CD4-positive, alpha-beta T cell treated with Interleukin-17A for 1 hour (primary cell): ENCODE results near the gene ITIH6.

Source experiments
- DNase-seq: peaks from one replicate; pipeline ENCODE4 v3.0.0-alpha.2; 2020

Gene ITIH6

DNA sequence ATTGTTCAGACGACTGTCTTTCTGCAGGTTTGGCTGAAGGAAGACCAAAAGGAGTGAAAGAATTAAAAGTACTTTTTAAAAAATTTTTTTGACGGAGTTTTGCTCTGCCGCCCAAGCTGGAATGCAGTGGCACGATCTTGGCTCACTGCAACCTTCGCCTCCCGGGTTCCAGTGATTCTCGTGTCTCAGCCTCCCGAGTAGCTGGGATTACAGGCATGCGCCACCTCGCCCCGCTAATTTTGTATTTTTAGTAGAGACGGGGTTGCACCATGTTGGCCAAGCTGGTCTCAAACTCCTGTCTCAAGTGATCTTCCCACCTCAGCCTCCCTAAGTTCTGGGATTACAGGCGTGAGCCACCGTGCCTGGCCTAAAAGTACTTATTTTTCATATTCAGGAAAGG lies 86.3 kb downstream of the ITIH6 start:
- DNase-seq, result no peak

DNA sequence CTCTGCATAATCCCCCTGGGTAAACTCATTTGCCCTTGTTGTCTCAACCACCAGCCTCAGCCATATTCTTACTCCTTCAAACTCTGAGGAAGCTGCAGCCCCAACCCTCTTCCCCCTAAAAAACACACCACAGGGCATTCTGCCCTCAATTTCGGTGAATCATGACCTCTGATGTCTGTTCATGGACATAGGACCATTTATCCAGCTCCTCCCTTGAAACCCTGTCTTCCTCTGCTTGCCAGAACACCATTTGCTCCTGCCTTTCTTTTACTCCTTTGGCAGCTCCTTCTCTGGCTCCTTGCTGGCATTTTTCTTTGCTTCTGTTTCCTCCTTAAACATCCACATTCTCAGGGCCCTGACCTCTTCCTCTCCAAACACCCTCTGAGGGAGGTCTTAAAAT lies 87.1 kb downstream of the ITIH6 start:
- no peak for DNase-seq

DNA sequence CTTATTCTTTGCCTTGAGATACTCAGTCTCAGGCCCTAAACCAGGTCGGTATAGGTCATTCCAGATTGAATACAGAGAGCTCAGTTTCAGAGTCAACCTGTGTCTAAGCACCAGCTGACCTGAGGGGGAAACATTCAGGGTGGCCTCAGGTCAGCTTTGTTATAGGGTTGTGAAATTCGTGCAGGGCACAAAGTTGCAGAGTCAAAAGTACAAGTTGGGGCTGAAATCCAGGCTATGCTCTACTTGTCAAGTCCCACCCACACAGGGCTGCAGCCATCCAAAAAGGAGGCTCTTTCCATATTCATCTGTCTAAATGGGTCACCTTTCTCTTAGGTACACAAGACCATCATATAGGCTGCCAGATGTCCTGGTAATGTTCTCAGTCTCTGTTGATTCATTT lies 89.7 kb downstream of the ITIH6 start:
- DNase-seq, result no peak
